DMS 273 (cell line): ENCODE results near the gene SEC14L3.
A peak's percentile ranks its signal among the peaks of the same experiment; 100 is the strongest.

Experiments
- DNase-seq: peaks from one replicate; lab custom pipeline; 2025; ENCODE audit not compliant: unreplicated experiment; lab: John Stamatoyannopoulos, UW

Gene SEC14L3

DNA sequence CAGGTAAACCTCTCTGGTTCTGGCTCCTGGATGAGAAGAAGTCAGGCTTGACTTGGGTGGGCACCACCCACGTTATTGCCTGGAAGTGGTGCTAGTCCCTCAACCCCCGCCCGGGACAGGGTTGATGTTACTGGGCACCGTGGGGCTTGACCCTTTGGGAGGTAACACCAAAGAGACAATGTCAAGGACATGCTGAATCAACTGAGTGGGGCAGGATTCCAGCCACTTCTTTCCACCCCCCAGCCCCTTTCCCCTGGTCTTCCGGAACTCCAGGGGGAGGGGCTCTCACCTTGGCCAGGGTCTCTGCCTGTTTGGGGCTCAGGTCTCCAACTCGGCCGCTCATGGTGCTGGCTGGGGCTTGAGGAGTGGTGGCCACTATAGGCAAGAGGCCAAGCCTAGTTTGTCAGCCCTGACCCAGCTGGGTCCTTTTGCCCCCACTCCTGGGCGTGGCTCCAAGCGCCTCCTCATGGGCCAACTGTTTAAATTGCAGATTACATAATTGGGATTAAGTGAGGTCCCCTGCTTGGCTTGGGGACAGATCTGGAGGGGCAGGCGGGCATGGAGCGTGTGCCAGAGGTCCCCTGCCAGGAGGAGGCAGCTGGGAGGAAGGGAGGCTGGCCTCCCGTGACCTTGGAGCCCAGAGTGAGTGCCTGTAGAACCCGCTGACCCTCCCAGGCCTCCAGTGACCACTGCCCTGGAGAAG, at the start of gene SEC14L3:
Gene SEC14L3, minus strand, starts transcription at position 402 of the 703 bp plus-strand sequence. Its CDS starts 59 bp downstream, at position 343.
- DNase-seq = peak; percentile 7

DNA sequence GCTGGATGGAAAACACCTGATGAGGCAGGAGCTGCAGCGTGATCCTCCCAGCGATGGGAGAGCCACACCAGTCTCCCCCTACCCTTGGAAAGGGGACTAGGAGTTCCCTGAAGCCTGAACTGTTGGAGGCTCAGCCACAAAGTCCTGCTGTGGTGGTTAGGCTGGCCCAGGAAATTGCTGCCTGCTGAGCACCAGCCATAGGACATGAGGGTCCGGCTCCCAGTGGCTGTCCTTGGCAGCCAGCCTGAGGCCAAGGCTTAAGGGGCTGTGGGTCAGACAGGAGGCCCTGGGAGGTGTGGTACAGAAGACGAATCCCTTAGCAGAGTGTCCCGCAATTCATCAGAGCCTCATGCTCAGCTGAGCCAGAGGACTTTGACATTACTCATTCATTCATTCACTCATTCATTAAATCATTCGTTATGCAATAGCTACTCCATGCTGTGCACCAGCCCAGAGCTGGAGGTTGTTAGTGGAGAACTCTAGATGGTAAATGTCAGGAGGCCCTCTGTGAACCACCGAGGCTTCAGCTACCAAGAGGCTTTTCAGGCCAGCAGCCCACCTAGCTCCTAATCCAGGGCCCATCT, 48.1 kb upstream of the SEC14L3 start:
- no peak for DNase-seq

DNA sequence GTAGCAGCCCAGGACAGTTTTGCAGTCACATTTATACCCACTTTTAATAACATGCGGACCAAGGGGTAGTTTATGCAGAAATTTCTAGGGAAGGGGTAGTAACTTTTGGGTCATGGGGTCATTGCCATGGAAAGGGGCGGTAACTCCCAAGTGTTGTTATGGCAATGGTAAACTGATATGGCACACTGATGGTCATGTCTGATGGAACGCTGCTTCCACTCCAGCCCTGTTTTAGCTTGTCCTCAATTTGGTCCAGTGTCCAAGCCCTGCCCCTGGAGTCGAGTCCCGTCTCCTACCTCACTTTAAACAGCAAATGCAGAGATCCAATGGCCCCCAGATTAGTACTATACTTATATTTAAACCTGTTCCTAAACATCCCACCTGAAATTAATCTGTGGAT, 44.9 kb upstream of the SEC14L3 start:
- DNase-seq = no peak

- no peak for DNase-seq
Observed at GRCh38 chr22:30516273-30516672, 44.5 kb upstream of the SEC14L3 start.

DNA sequence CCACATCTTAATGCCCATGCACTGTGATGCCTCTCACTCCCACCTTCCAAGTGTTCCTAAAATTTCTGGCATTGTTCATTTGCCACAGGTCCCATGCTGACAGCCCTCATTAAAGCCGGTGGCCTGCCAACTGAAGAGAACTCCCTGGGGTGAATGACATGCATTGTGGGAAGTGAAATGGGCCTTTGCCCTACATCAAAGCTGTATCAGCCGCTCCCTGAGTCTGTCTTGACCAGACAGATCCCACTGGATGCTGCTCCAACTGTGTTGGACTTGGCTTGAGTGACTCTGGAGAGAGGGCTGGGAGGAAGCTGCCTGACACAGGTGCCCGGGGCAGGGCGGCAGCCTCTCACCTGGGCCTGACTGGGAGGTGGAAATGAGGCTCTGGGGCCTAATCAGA, 42.4 kb upstream of the SEC14L3 start:
- no peak for DNase-seq

- no peak for DNase-seq
Observed at GRCh38 chr22:30513462-30513861, 41.6 kb upstream of the SEC14L3 start.

GRCh38 chr22:30511911-30512310, 40.1 kb upstream of the SEC14L3 start:
- no peak for DNase-seq

- no peak for DNase-seq
Observed at GRCh38 chr22:30511109-30511508, 39.3 kb upstream of the SEC14L3 start.

DNA sequence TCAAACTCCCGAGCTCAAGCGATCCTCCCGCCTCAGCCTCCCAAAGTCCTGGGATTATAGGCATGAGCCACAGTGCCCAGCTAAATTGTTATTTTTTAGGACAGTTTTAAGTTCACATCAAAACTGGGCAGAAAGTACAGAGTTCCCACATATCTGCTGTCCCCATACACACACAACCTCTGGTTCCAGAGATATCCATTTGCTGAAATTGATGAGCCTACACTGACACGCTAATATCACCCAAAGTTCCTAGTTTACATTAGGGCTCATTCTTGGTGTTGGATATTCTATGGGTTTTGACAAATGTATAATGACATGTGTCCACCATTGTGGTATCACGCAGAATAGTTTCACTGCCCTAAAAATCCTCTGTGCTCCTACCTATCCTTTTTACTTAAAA, 36.4 kb upstream of the SEC14L3 start:
- no peak for DNase-seq

DNA sequence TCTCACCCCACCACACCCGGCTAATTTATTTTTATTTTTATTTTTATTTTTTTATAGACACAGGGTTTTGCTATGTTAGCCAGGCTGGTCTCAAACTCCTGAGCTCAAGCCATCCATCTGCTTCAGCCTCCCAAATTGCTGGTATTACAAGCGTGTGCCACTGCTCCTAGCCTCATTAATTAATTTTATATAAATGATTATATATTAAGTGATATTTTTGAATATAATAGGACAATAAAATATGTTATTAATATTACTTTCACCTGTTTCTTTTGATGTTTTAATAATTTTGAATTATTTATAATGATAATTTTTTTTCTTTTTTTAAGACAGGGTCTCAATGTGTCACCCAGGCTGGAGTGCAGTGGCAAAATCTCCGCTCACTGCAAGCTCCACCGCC, 35.9 kb upstream of the SEC14L3 start:
- no peak for DNase-seq

- no peak for DNase-seq
Observed at GRCh38 chr22:30506507-30506968, 34.7 kb upstream of the SEC14L3 start.

DNA sequence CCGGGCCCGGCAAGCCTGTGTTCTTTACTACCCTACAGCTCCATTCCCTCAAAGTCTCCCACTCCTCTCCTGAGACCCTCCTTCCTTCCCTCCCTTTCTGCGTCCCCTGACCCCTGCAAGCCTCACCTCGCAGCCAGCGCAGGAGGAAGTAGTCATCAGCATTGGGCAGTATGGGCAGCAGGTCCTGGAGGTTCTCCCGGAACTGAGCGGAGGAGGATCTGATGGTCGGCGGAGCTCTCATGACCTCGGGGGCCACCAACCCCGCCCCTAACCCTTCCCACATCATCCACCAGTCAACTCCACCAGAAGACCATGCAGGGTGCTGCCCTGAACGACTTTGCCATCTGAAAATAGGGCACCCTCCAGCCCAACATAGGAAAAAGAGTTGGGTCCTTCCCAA, 31.7 kb upstream of the SEC14L3 start:
- DNase-seq = no peak

DNA sequence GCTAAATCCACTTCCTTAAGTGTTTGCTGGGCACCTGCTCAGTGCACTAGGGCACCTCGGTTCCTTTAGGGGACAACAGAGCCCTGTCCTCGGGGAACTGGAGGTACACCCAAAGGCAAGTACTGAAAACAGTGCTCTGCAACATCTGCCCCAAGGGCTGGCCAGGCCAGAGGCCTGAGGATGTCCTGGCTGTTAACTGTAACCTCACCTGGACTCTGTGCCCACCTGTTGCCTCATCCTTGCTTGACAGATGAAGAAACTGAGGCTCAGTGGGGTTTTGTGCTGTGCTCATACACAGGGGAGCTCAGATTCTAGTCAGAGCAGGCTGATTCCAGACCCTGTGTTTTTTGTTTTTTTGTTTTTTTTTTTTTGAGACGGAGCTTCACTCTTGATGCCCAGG, 31.1 kb upstream of the SEC14L3 start:
- no peak for DNase-seq

DNA sequence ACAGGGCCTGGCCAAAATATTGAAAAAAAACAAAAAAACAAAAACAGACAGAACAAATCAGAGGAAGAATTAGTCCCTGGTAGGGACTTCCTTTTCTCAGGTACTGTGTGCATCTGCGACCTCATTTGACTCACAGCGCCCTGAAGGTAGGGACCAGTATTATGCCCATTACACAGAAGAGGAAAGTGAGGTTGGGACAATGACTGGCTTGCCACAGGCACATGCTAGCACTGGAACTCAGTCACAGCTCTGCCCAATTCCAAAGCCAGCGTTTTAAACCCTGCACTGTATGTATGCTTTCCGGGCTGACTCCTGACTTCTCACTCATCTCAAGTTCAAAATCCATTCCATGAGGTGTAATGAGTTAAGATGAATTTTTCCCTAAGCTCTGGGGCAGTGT, 30.3 kb upstream of the SEC14L3 start:
- no peak for DNase-seq

- no peak for DNase-seq
Observed at GRCh38 chr22:30500628-30501027, 28.8 kb upstream of the SEC14L3 start.

DNA sequence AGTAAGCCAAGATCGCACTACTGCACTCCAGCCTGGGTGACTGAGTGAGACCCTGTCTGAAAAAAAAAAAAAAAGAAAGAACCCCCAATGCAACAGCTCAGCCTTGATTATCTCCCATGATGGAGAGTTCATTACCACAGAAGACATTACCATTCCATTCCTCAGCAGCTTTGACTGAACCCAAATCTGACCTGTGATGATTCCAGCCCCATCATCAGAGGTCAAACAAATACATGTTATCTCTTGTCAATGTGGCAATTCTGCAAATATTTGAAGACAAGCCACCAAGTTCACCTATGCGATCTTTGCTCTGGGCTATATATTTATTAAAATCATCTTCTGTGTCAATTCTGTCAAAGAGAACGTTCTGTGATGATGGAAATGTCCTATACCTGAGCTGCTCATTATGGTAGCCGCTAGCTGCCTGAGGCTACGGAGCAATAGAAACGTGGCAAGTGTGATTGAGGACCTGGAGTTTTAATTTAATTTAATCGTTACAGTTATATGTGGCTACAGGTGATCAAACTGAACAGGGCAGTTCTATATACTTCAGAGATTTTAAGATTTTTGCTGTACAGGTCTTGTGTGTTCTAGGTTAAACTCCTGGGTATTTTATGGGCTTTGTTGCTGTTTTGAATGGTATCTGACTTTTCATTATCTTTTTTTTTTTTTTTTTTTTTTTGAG, 25.8 kb upstream of the SEC14L3 start:
- no peak for DNase-seq

DNA sequence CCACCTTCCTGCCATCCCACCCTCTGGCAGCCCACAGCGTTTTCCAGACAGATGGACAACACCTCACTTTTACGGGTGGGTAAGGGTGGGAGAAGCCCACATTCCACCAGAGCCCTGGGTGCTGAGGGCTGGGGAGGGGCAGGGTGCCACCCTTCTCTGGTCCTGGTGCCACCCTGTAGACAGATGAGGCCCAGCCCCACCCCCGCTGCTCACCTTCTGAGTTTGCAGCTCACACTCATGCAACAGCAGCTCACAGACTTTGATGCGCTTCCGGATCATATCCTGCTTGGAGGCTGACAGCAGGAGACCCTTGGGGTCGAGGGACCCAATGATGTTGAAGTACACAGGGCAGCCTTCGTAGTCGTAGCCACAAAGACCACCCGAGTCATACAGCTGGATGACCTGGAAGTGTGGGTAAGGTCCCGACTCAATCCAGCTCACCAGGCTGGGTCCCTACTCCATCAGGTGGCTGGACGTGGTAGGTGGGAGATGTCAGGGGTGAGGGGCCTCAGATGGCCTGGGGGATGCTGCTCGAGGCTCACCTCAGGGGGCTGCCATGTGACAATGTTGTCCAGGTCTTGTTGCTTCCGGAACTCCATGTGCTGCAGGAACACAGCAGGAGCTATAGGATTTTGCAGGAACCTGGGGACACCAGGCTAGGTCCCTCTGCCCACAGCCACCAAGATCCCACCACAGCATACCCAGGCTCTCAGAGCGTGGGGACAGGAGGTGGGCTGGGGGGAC, 23.4 kb upstream of the SEC14L3 start:
- no peak for DNase-seq

DNA sequence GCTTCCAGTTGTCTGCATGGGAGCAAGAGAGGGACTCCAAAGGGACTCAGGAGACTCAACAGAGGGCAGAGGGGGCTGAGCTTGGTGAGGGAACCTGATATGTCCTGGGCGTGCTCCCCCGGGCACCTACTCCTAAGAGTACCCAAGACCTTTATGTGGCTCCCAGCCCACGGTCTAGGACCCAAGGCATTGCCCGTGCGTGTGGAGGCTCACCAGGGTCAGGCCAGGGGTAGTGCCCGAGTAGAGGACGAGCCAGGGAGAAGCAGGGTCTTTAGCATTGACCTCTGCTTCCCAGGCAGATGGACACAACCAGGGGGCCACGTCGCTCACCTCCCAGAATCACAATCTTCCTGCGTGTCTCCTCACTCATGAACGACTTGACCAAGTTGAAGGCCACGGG, 20.3 kb upstream of the SEC14L3 start:
- DNase-seq = no peak

DNA sequence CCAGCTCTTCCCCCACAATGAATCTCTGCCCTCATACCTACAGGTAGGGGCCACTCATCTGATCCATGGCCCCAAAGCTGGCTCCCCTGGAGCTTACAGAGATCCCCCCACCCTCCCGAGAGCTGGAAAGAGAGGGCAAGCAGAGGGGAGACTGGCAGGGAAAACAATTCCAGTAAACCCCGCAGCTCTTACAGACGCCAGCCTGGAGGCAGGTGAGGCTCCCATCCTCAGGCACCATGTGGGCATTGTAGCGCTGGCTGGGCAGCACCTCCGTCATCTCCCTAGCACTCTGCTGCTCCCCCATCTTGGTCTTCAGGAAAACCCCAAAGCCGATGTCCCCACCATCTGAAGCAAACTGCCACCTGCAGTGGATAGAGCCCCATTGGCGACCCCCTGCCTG, 19.6 kb upstream of the SEC14L3 start:
- DNase-seq = no peak

DNA sequence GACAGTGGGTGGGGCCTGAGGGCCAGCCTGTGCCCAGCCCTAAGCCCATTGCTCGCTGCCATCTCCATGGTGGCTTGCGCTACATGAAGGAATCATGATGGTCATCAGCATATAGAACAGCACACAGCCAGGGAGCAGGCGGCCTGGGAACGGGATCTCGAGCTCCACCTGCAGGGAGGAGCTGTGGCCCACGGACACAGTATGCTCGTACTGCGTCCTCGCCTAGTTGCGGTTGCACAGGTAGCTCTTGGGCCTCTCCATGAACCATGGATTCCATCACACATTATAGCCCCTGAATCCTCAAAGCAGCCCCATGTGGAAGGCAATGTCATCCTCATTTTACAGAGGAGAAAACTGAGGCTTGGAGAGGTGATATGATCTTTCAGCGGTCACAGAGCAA, 18.6 kb upstream of the SEC14L3 start:
- DNase-seq = no peak

GRCh38 chr22:30488121-30488520, 16.3 kb upstream of the SEC14L3 start:
- DNase-seq = no peak

DNA sequence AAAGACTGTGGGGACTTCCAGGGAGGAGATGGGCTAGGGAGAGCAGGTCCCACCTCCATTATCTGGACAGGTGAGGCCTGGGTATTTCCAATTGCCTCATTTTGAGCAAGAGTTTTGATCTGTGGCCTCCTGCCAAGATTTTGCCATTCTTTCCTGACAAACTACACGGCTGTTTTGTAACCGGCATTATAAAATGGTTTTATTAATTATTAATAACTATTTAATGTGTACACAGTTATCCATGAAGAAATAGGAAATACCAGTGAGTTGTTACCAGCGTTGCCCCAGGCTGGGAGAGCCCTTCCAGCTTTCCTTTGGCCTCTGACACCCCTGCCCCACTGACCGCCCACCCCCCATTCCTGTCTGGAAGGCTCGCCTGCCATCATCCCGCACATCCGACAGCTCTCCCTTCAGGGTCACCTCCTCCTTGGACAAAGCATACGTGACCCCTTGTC, 14.9 kb upstream of the SEC14L3 start:
- no peak for DNase-seq
